D341Med (cell line): ENCODE data around the gene C19orf44.
"Not testable (repeated sequence)": the region's sequence is repeated elsewhere in the genome, so short reads cannot be mapped to it uniquely, and the experiment has no call there.

Experiments
- DNase-seq: peaks from one replicate; pipeline ENCODE4 v3.0.0; 2012; ENCODE audit warnings: low spot score

The C19orf44 gene

DNA sequence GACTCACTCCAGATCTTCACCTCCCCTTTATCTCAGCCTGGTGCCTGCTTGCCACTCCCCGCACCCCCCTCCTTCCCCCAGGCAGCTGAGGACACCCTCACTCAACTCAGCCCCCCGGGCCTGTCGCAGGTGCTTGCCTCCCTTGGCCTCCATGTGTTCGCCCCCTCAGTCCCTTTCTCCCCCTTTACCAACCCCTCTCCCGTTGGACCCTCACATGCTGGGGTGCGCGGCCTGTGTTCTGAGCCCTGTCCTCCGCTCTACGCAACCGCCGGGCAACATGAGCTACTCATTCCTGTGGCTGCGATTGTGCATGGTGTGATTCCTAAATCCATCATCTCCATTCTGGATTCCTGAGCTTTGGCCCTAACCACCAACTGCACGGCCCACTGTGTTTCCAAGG, 40.9 kb downstream of the C19orf44 start:
- no peak for DNase-seq

DNA sequence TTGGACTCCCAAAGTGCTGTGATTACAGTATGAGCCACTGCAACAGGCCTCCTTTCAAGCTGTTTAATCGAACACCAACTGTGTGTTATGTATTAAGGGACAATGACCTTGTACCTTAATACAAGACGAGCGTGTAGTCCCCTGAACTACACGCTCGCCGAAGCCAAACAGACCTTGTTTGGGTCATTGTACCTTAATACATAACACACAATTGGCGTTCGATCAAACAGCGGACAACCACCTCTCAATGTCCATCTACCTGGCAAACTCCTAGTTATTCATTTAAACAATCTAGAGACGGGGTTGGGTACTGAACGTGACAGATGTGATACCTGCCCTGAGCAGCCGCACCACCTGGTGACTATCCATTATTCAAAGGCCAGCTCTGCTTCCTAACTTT, 44.8 kb downstream of the C19orf44 start:
- DNase-seq = no peak

DNA sequence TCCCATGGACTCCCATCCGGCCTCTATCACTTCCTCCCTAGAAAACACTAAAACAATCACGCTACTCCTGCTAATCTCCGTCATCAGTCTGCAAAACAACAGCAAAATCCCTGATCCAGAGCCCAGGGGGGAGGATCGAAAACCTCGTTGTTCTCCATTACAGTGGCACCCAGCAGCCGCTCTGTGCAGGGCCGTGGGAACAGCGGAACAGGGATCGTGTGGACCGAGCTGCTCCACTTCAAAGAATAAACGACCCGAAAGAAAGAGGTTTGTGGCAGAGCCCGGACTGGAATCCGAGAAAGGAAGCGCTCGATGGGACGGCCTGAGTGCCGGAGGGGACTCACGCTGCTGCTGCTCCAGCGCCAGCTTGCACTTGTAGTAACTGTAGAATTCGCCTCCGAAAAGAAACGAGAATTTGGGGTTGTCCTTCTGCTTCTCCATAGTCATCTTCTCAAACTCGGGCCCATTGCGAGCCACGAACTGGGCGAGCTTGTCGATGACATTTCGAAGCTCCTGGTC, 45.4 kb downstream of the C19orf44 start:
- DNase-seq = peak; percentile 38

DNA sequence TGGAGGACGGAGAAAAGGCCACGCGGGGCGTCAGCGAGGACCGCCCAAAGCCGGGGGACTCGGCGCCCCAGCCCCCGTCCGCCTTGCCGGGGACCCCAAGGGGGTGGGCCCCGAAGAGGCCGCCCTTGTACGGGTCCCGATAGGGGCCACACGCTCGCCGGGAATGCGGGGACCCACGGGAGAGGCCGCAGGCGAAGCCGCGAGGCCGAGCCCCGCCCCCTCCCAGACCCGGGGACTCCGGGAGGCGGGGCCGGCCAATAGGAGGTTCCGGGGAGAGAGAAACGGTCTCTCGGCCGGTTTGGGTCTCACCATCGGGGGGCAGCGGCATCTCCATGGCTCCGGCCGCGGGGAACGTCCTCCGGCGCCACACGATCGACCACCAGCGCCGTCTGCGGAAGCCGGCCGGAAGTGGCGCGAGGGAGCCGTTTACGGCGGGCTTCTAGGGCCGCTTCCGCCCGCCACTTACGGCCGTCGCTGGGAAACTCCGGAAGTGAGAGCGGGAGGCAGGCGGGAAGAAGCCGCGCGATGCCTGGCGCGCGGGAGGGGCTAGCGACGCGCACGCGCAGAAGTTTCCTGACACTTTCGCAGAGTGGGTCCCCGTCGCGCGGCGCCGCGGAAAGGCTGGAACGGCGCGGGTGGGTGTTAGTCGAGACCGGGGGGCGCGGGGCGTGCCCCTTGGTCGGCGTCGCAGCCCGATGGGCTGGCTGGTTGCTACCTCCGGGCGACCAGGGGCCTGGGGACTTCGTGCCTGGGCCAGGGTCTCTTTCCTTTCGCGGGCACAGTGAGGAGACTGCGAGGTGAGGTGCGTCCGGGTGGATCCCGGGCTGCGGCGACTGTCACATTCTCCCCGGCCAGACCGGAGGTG, 46.1 kb downstream of the C19orf44 start, which contains the start of gene CHERP:
CHERP (minus strand) TSS at position 393 of the 865 bp plus-strand sequence; CDS start at position 334, 59 bp downstream.
- DNase-seq = peak; percentile 98

DNA sequence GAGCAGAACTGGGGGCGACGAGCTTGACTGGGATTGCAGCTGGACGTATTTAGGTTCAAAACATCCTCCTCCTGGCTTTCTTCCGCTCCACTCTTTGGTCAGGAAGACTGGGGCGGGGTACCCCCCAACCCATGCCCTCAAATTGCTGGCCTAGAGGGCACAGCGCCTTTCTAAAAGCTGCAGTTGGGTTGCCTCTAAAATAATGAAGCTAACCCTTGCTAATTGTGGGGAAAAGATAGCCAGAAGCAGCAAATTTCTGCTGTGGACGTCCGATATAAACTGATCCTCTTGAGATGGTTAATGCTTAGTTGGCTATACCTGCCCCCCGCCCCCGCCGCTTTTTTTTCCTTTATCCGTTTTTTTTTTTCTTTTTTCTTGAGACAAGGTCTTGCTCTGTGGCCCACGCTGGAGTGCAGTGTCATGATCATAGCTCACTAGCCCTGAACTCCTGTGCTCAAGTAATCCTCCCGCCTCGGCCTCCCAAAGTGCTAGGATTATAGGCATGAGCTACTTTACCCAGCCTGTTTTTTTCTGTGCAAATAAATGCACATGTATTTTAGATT, 46.8 kb downstream of the C19orf44 start:
- DNase-seq = no peak

DNA sequence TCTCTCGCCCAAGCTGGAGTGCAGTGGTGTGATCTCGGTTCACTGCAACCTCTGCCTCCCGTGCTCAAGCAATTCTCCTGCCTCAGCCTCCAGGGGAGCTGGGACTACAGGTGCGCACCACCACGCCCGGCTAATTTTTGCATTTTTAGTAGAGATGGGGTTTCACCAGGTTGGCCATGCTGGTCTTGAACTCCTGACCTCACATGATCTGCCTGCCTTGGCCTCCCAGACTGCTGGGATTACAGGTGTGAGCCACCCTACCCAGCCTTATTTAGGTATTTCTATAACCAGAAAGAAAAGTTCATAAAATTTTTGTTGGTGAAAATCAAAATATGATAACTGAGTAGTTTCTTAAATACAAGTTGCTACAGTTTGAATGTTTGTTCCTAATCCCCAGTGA, 47.5 kb downstream of the C19orf44 start:
- not testable (repeated sequence) for DNase-seq

DNA sequence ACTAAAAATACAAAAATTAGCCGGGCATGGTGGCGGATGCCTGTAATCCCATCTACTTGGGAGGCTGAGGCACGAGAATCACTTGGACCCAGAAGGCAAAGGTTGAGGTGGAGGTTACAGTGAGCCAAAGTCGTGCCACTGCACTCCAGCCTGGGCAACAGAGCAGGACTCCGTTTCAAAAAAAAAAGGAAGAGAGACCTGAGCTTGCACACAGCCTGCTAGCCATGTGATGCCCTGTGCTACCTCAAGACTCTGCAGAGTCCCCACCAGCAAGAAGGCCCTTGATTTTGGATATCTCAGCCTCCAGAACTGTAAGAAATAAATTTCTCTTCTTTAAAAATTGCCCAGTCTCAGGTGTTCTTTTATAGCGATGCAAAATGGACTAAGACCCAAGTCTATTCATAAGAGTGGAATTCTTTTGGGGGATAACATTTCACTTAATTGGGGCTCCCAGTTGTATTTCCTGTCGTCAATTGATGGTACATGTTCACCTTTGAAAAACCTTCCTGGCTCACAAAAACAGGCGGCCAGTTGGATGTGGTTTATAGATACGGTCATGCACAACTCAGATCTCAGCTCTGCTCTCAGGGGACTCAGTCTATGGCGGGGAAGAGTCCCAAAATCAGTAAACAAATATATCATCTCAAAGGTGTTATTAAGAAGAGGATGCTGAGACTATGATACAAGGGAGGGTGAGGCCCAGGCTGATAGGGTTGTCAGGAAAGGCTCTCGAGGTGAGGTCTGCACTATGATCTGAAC, 48.5 kb downstream of the C19orf44 start:
- DNase-seq = no peak

DNA sequence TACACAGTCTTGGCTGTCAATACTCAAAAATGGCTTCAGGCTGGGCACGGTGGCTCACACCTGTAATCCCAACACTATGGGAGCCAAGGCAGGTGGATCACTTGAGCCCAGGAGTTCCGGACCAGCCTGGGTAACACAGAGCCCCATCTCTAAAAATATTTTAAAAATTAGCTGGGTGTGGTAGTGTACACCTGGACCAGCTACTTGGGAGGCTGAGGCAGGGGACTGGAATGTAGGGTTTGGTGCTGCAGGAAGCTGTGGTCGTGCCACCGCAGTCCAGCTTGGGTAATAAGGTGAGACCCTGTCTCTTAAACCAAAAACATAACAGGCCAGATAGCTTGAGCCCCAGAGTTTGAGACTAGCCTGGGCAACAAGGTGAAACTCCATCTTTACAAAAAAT, 52.8 kb downstream of the C19orf44 start:
- no peak for DNase-seq

DNA sequence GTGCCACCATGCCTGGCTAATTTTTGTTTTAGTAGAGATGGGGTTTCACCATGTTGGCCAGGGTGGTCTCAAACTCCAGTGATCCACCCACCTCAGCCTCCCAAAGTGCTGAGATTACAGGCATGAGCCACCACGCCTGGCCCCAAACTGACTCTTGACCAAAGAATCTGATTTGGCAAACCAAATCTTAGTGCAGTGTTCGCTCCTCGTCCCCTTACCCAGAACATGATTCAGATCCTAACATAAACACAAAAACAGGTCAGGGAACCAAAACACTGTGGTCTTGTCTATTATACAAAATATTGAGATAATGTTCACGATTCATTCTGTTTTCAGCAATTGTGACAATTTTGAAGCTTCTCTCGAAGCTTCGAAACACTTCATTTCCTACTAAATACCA, 55.7 kb downstream of the C19orf44 start:
- not testable (repeated sequence) for DNase-seq

DNA sequence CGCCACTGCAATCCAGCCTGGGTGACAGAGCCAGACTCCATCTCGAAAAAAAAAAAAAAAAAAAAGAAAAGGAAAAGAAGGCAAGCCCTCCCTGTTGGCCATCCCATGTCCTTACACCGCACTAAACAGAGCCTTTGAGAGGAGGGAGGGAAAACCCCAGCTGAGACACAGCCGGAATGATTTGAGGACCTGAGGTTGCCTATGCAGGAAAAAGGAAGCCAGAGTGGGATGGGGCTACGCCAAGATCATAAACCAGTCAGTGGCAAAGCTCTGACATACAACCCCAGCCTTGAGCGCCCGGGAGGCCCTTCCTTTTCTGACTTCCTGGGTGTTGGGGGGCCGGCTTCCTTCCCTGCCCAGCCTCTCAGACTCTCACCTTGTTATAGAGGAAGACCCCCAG, 58.6 kb downstream of the C19orf44 start:
- DNase-seq = no peak

DNA sequence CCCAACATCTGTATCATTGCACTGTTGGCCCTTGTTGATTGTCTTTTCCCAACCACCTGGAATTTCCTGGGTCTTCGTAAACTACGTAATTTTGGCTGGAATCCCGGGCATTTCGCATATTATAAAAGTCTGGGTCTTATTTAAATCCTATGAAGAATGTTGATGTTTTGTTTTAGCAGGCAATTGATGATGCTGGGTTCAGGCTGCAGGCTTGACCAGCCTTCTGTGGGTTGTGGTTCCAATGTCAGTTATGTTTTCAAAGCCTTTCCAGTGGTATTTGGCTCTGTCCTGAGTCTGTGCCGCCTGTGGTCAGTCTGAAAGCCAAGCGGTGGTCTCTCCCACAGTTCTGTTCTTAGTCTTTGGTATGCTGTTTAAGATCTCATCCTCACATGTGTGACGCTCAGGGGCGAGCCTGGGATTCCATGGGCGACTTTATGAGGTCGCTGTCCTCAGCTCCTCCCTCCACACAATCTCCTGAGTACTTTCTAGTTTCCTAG, 63.6 kb downstream of the C19orf44 start:
- no peak for DNase-seq

DNA sequence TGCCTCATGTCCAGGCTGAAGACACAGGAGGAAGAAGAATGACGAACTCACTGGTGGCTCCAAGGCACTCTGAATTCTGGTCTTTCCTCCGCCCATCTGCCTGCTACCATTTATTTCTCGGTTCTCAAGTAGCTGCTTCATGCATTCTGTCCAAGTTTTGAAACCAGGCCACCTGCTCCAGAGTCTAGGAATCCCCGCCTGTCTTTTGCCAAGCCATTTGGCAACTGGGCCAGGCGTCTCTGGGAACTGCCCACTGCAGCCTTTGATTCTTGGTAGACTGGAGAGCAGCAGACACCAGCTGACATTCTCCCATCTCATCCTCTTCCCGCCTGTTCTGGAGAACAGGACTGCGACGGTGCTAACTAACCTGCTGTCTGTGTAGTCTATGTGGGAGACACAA, 65.2 kb downstream of the C19orf44 start:
- no peak for DNase-seq

DNA sequence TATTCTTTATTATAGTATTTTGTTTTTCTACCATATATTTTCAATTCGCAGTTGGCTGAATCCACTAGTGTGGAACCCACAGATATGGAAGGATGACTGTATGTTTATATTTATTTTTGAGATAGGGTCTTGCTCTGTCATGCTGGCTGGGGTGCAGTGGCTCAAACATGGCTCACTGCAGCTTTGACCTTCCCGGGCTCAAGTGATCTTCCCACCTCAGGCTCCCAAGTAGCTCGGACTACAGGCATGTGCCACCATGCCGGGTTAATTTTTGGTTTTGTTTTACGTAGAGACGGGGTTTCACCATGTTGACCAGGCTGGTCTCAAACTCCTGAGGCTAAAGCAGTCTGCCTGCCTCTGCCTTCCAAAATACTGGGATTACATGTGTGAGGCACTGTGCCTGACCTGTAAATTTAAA, 66.4 kb downstream of the C19orf44 start:
- no peak for DNase-seq

DNA sequence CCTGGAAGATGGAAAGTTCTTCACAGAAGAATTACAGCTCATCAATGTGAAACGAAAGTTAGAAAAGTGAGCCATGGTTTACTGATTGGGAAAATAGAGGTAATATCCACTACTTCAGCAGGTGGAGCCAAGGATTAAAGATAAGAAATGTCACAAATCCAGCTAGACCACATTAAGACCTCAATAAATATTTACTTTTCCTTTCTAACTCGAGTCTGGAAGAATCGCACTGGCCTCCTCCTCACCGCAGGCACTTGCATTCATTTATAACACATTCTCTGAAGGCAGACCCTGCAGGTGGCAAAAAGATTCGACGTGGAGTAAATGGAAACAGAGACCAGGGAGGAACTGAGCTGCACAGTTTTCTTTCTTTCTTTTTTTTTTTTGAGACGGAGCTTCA, 68.6 kb downstream of the C19orf44 start:
- DNase-seq = no peak

DNA sequence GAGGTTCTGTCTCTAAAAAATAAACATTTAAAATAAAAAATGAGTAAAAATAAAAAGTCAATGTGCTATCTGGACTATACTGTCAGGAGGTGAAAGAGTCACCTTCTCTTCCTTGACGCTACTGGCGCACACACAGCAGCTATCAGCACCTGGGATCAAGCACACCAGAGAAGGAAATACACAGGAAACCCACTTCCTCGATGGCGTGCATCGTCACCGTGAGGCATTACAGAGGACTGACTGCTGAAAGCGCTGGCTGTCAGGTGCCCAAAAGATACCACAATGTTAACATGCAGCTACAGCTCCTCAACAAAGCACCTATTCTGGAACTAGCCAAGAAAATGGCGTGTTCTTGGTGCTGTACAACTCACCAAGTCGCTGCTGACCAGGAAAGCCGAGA, 70.0 kb downstream of the C19orf44 start:
- DNase-seq = no peak

DNA sequence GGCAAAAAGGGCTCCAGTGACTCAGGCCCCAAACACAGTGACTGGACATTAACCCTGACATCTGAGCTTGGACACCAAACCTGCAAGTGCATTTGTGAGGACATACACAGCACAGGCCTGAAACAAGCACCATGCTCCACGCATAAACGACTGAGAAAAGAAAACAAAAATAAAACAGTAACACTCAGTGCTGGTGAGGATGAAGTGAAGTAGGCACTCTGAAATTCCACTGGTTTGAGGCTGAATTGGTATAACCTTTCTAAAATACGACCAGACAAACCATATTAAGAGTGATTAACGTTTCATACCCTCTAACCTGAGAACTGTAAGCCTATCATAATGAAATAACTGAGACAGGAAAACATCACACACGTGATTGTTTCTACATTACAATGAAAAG, 70.5 kb downstream of the C19orf44 start:
- DNase-seq = no peak

DNA sequence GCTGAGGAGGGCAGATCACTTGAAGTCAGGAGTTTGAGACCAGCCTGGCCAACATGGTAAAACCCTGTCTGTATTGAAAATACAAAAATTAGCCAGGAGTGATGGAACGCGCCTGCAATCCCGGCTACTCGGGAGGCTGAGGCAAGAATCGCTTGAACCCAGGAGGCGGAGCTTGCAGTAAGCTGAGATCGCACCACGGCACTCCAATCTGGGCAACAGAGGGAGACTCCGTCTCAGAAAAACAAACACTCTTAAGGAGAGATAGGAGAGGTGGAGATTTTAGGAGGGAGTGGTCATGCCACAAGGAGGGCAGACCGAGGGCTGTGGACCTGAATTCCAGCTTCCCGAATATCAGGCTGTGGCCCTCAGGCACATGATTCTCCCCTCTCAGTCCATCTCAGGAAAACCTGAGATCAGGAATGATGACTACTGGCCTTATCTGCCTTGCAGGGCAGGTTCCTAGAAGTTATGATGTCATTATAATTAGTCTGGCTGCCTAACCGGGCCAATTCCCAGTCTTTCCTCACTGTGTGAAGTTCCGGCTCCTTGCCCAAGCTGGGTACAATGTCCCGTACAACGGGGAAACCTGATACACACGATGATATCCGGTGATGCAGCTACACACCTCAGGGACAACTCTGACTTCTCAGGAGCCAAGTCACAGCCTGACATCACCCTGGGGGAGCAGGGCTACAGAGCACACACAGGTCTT, 73.6 kb downstream of the C19orf44 start:
- DNase-seq = no peak
